ENCODE measurements around the gene FOLR2.

Gene FOLR2

GRCh38 chr11:72208281-72208680 lies 8.3 kb upstream of the FOLR2 start:
- no peak for DNase-seq

- no peak for DNase-seq
Observed at GRCh38 chr11:72209101-72209500, 7.5 kb upstream of the FOLR2 start.

GRCh38 chr11:72217841-72218240 lies 1.2 kb downstream of the FOLR2 start:
- no peak for DNase-seq

GRCh38 chr11:72218251-72218745 lies 1.7 kb downstream of the FOLR2 start:
- no peak for DNase-seq

GRCh38 chr11:72220696-72221363 lies 4.2 kb downstream of the FOLR2 start:
- DNase-seq: peak; percentile 21

GRCh38 chr11:72221386-72222075 lies 4.9 kb downstream of the FOLR2 start:
- peak; percentile 25 for DNase-seq

- DNase-seq: peak; percentile 20
Observed at GRCh38 chr11:72222106-72222891, 5.7 kb downstream of the FOLR2 start.

GRCh38 chr11:72222907-72223614 lies 6.5 kb downstream of the FOLR2 start:
- DNase-seq: peak; percentile 95

- DNase-seq: peak; percentile 75
Observed at GRCh38 chr11:72223615-72224563, 7.3 kb downstream of the FOLR2 start.

- DNase-seq: peak; percentile 57
Observed at GRCh38 chr11:72224564-72225410, 8.2 kb downstream of the FOLR2 start, which contains the start of gene INPPL1. Gene INPPL1, plus strand, starts transcription at chr11:72224767. Its CDS starts 218 bp downstream, at chr11:72224985.

GRCh38 chr11:72225411-72225951 lies 8.9 kb downstream of the FOLR2 start:
- DNase-seq: peak; percentile 57

- DNase-seq: peak; percentile 20
Observed at GRCh38 chr11:72226701-72227100, 10.1 kb downstream of the FOLR2 start.

GRCh38 chr11:72227316-72228228 lies 11.0 kb downstream of the FOLR2 start:
- peak; percentile 17 for DNase-seq

- DNase-seq: peak; percentile 16
Observed at GRCh38 chr11:72228229-72228843, 11.7 kb downstream of the FOLR2 start.

- peak; percentile 14 for DNase-seq
Observed at GRCh38 chr11:72228844-72229231, 12.2 kb downstream of the FOLR2 start.

GRCh38 chr11:72229336-72229924 lies 12.8 kb downstream of the FOLR2 start:
- DNase-seq: peak; percentile 16

GRCh38 chr11:72229925-72230763 lies 13.6 kb downstream of the FOLR2 start:
- DNase-seq: peak; percentile 17

Data from stimulated activated CD8-positive, alpha-beta memory T cell treated with anti-CD3 and anti-CD28 coated beads, Interleukin-4, amount 100 ng/mL, for 48 hours (primary cell).